ENCODE measurements around the gene THSD8. TPM values are rescaled to one million over a fixed set of nuclear protein-coding genes. Genes with fewer than 3 reads are reported as not detected.

THSD8 gene
- total RNA-seq, 1 experiment from 2014 or later, result 9.0 TPM

GRCh38 chr19:12834566-12834943 lies 32.7 kb downstream of the THSD8 start, which contains the start of gene RTBDN:
RTBDN (minus strand) TSS chr19:12834579; CDS start chr19:12829979, 4,600 bp downstream.
- peaks cover 33% of the 10 kb centered on the region for H3K4me1 ChIP-seq (ENCODE audit: low read length)
- no peak within 1 kb of the TSS for H2AFZ ChIP-seq (ENCODE audit: low read length)
- H3K9ac ChIP-seq (ENCODE audit: low read length), result peak within 1 kb of the TSS; percentile 63
- no peaks in the 10 kb centered on the region for H3K27me3 ChIP-seq (ENCODE audit: low read length)
- no peaks in the 10 kb centered on the region for H3K9me2 ChIP-seq (replicated peaks; ENCODE audit: insufficient read depth, low read length)
- no peaks in the 10 kb centered on the region for H4K20me1 ChIP-seq (ENCODE audit: insufficient read depth, low read depth, low read length)
- no peak within 1 kb of the TSS for H3K27ac ChIP-seq (ENCODE audit: low read length)
- peak within 1 kb of the TSS; percentile 66 for H3K4me3 ChIP-seq (ENCODE audit: low read length)
- no peaks in the 10 kb centered on the region for H3K9me3 ChIP-seq (ENCODE audit: low read length)
- H3K36me3 ChIP-seq (ENCODE audit: insufficient read depth, low read length), result no peaks in the 10 kb centered on the region
- H3K4me2 ChIP-seq (ENCODE audit: low read depth, low read length, poor library complexity, severe bottlenecking), result peak within 1 kb of the TSS; percentile 67
- DNase-seq, result peak; percentile 51
- no peaks in the 10 kb centered on the region for H3K79me2 ChIP-seq (ENCODE audit: low read length)

- peak; percentile 78 for DNase-seq
- Histone ChIP-seq H3K27ac (ENCODE audit: low read length) (no peak overlapping the region), H3K9me3 (ENCODE audit: low read length) (no peaks in the 10 kb centered on the region), H3K9me2 (replicated peaks; ENCODE audit: insufficient read depth, low read length) (no peaks in the 10 kb centered on the region), H3K9ac (ENCODE audit: low read length) (no peak overlapping the region), H4K20me1 (ENCODE audit: insufficient read depth, low read depth, low read length) (no peaks in the 10 kb centered on the region), H3K27me3 (ENCODE audit: low read length) (no peaks in the 10 kb centered on the region), H3K4me3 (ENCODE audit: low read length) (no peak overlapping the region), H2AFZ (ENCODE audit: low read length) (no peak overlapping the region), H3K36me3 (ENCODE audit: insufficient read depth, low read length) (no peaks in the 10 kb centered on the region), H3K79me2 (ENCODE audit: low read length) (no peaks in the 10 kb centered on the region), H3K4me2 (ENCODE audit: low read depth, low read length, poor library complexity, severe bottlenecking) (no peak overlapping the region), H3K4me1 (ENCODE audit: low read length) (peaks cover 33% of the 10 kb centered on the region)
Observed at GRCh38 chr19:12834976-12835757, 33.3 kb downstream of the THSD8 start.

- Histone ChIP-seq H3K27ac (ENCODE audit: low read length) (no peak overlapping the region), H3K27me3 (ENCODE audit: low read length) (no peaks in the 10 kb centered on the region), H2AFZ (ENCODE audit: low read length) (no peak overlapping the region), H3K9me3 (ENCODE audit: low read length) (no peaks in the 10 kb centered on the region), H3K4me2 (ENCODE audit: low read depth, low read length, poor library complexity, severe bottlenecking) (no peak overlapping the region), H3K36me3 (ENCODE audit: insufficient read depth, low read length) (no peaks in the 10 kb centered on the region), H3K9ac (ENCODE audit: low read length) (no peak overlapping the region), H3K4me3 (ENCODE audit: low read length) (no peak overlapping the region), H3K4me1 (ENCODE audit: low read length) (peaks cover 33% of the 10 kb centered on the region), H3K9me2 (replicated peaks; ENCODE audit: insufficient read depth, low read length) (no peaks in the 10 kb centered on the region), H4K20me1 (ENCODE audit: insufficient read depth, low read depth, low read length) (0 out of 2 replicates have a peak, but pooled peaks cover 4% of the 10 kb centered on the region), H3K79me2 (ENCODE audit: low read length) (no peaks in the 10 kb centered on the region)
- no peak for DNase-seq
Observed at GRCh38 chr19:12836529-12836863, 34.6 kb downstream of the THSD8 start.

GRCh38 chr19:12837225-12837624 lies 35.4 kb downstream of the THSD8 start:
- Histone ChIP-seq H3K27ac (ENCODE audit: low read length) (no peak overlapping the region), H3K4me1 (ENCODE audit: low read length) (peaks cover 33% of the 10 kb centered on the region), H3K27me3 (ENCODE audit: low read length) (no peaks in the 10 kb centered on the region), H3K4me3 (ENCODE audit: low read length) (no peak overlapping the region), H4K20me1 (ENCODE audit: insufficient read depth, low read depth, low read length) (0 out of 2 replicates have a peak, but pooled peaks cover 4% of the 10 kb centered on the region), H3K9me3 (ENCODE audit: low read length) (no peaks in the 10 kb centered on the region), H2AFZ (ENCODE audit: low read length) (no peak overlapping the region), H3K36me3 (ENCODE audit: insufficient read depth, low read length) (no peaks in the 10 kb centered on the region), H3K79me2 (ENCODE audit: low read length) (no peaks in the 10 kb centered on the region), H3K9me2 (replicated peaks; ENCODE audit: insufficient read depth, low read length) (no peaks in the 10 kb centered on the region), H3K9ac (ENCODE audit: low read length) (no peak overlapping the region), H3K4me2 (ENCODE audit: low read depth, low read length, poor library complexity, severe bottlenecking) (no peak overlapping the region)
- DNase-seq, result no peak

- peak within 1 kb of the TSS; percentile 71 for H3K4me3 ChIP-seq (ENCODE audit: low read length)
- H3K27me3 ChIP-seq (ENCODE audit: low read length), result no peaks in the 10 kb centered on the region
Observed at GRCh38 chr19:12838182-12838885, 36.5 kb downstream of the THSD8 start, which contains the start of gene MAST1. MAST1 (plus strand) TSS chr19:12838515; CDS start chr19:12838573, 58 bp downstream.

DNA sequence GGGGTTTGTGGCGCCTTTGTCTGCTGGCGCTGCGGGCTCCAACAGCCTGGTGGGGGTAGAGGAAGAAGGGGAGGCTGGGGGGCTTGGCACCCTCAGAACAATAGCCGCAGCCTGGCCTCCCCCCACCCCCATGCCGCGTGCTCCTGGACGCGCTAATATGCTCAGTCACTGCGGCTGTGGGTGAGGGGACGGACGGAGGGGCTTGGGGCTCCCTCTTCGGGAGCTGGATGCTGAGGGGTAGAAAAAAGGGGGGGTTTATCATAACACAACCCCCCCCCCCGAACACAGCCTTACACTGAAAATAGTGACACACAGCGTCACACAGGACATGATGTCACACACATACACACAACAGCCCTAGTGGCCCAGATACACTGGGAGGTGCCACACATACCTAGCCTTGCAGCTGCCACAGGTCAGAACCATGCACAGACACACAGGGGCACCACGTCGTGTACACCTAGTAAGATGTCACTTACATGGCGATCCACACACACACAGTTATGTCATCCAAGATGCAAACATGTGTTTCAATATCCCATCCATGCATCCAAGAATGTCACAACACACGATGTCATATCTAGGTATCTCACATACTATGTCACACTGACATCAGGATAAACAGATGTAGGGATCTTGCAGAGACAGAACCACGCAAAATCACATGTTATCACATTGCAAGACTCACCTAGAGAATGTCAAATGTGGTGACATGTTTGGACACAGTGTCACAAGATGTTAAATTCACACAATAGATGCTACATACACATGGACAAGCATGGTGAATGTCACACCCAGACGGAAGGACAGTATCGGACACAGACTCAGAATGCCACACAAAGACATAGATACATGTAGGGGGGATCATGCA lies 37.3 kb downstream of the THSD8 start:
- H3K27me3 ChIP-seq (ENCODE audit: low read length), result no peaks in the 10 kb centered on the region

More at GRCh38 chr19:12838182-12838885, 36.5 kb downstream of the THSD8 start, which contains the start of gene MAST1:
- Histone ChIP-seq H3K4me1 (ENCODE audit: low read length) (peaks cover 24% of the 10 kb centered on the region), H3K9ac (ENCODE audit: low read length) (peak within 1 kb of the TSS; percentile 67), H3K27ac (ENCODE audit: low read length) (no peak within 1 kb of the TSS), H3K4me2 (ENCODE audit: low read depth, low read length, poor library complexity, severe bottlenecking) (peak within 1 kb of the TSS; percentile 83), H3K9me3 (ENCODE audit: low read length) (no peaks in the 10 kb centered on the region), H3K9me2 (replicated peaks; ENCODE audit: insufficient read depth, low read length) (no peaks in the 10 kb centered on the region), H3K36me3 (ENCODE audit: insufficient read depth, low read length) (no peaks in the 10 kb centered on the region), H2AFZ (ENCODE audit: low read length) (0 out of 2 replicates have a peak within 1 kb of the TSS, but pooled peaks have one; percentile 56), H4K20me1 (ENCODE audit: insufficient read depth, low read depth, low read length) (0 out of 2 replicates have a peak, but pooled peaks cover 4% of the 10 kb centered on the region), H3K79me2 (ENCODE audit: low read length) (no peaks in the 10 kb centered on the region)
- peak; percentile 85 for DNase-seq

GRCh38 chr19:12840091-12841079 lies 38.5 kb downstream of the THSD8 start:
- H3K4me2 ChIP-seq (ENCODE audit: low read depth, low read length, poor library complexity, severe bottlenecking), result no peak overlapping the region
- H3K27me3 ChIP-seq (ENCODE audit: low read length), result no peaks in the 10 kb centered on the region
- H3K9me2 ChIP-seq (replicated peaks; ENCODE audit: insufficient read depth, low read length), result no peaks in the 10 kb centered on the region
- no peak overlapping the region for H3K4me3 ChIP-seq (ENCODE audit: low read length)
- no peaks in the 10 kb centered on the region for H3K9me3 ChIP-seq (ENCODE audit: low read length)
- no peaks in the 10 kb centered on the region for H3K36me3 ChIP-seq (ENCODE audit: insufficient read depth, low read length)
- no peak overlapping the region for H3K9ac ChIP-seq (ENCODE audit: low read length)
- H2AFZ ChIP-seq (ENCODE audit: low read length), result no peak overlapping the region
- H4K20me1 ChIP-seq (ENCODE audit: insufficient read depth, low read depth, low read length), result 0 out of 2 replicates have a peak, but pooled peaks cover 4% of the 10 kb centered on the region
- peak; percentile 95 for DNase-seq
- no peak overlapping the region for H3K27ac ChIP-seq (ENCODE audit: low read length)
- H3K79me2 ChIP-seq (ENCODE audit: low read length), result no peaks in the 10 kb centered on the region
- peaks cover 13% of the 10 kb centered on the region for H3K4me1 ChIP-seq (ENCODE audit: low read length)

More for the DNA sequence above, 37.3 kb downstream of the THSD8 start:
- no peaks in the 10 kb centered on the region for H3K36me3 ChIP-seq (ENCODE audit: insufficient read depth, low read length)
- H3K4me3 ChIP-seq (ENCODE audit: low read length), result peak overlapping the region; percentile 71
- peak overlapping the region; percentile 67; the same call in 1 of the 2 replicates for H3K9ac ChIP-seq (ENCODE audit: low read length)
- no peaks in the 10 kb centered on the region for H3K9me2 ChIP-seq (replicated peaks; ENCODE audit: insufficient read depth, low read length)
- H4K20me1 ChIP-seq (ENCODE audit: insufficient read depth, low read depth, low read length), result 0 out of 2 replicates have a peak, but pooled peaks cover 4% of the 10 kb centered on the region
- H2AFZ ChIP-seq (ENCODE audit: low read length), result no peak overlapping the region
- no peaks in the 10 kb centered on the region for H3K79me2 ChIP-seq (ENCODE audit: low read length)
- peaks cover 19% of the 10 kb centered on the region for H3K4me1 ChIP-seq (ENCODE audit: low read length)
- peak overlapping the region; percentile 83 for H3K4me2 ChIP-seq (ENCODE audit: low read depth, low read length, poor library complexity, severe bottlenecking)
- peak; percentile 52 for DNase-seq
- H3K9me3 ChIP-seq (ENCODE audit: low read length), result no peaks in the 10 kb centered on the region
- no peak overlapping the region for H3K27ac ChIP-seq (ENCODE audit: low read length)
